Panc1 (cell line): ENCODE results near the gene ZHX3. TPM values are rescaled to one million over a fixed set of nuclear protein-coding genes. Genes with fewer than 3 reads are reported as not detected.

Source experiments
- ATAC-seq: fragments of 200-7000 bp; cut with Tn5 transposase; 2 replicates; pipeline ENCODE4 v1.9.1; 2020; ENCODE audit warnings: mild to moderate bottlenecking, moderate library complexity
- BruUV-seq: library from RNA; stranded (reverse); fragments of 400-500 nt; replicated peaks from 2 replicates; lab custom pipeline; 2021; lab: Mats Ljungman, UMichigan
- CTCF ChIA-PET: fragments of 300-600 bp; sonication (Branson Sonifier 250); formaldehyde crosslinking; loops from one replicate; lab custom pipeline; 2022; ENCODE audit warnings: antibody characterized with exemption; lab: Charles Lee
- POLR2A ChIA-PET: fragments of 300-600 bp; sonication (Branson Sonifier 250); formaldehyde crosslinking; loops from one replicate; lab custom pipeline; 2022; ENCODE audit warnings: antibody characterized with exemption; lab: Charles Lee
- DNase-seq: peaks from one replicate; pipeline ENCODE4 v3.0.0-alpha.2; 2010; ENCODE audit warnings: low read depth, low spot score
- H3K27ac ChIP-seq: 2 replicates; pipeline ENCODE4 v1.5.1; 2011; ENCODE audit warnings: mild to moderate bottlenecking, low read length, inconsistent platforms
- H3K27me3 ChIP-seq: fragments of 200-500 bp; sonication (Bioruptor generic); 2 replicates; pipeline ENCODE4 v1.6.0; 2014; ENCODE audit warnings: low read length, inconsistent platforms; ENCODE audit not compliant: control insufficient read depth, insufficient read depth
- H3K36me3 ChIP-seq: fragments of 200-500 bp; sonication (Bioruptor generic); 2 replicates; pipeline ENCODE4 v1.5.1; 2014; ENCODE audit warnings: inconsistent platforms, mild to moderate bottlenecking, low read length, moderate library complexity; ENCODE audit not compliant: control insufficient read depth, insufficient read depth
- H3K4me1 ChIP-seq: 2 replicates; pipeline ENCODE4 v1.5.1; 2011; ENCODE audit warnings: inconsistent platforms, mild to moderate bottlenecking, low read length, moderate library complexity; ENCODE audit not compliant: control insufficient read depth, insufficient read depth
- H3K4me3 ChIP-seq, 2 experiments: 2 replicates each; pipeline ENCODE4 v1.5.1; 2011 to 2012; ENCODE audit warnings: low read depth in 2 of 2, low read length in 2 of 2, mild to moderate bottlenecking in 2 of 2, inconsistent platforms in 1 of 2, moderate library complexity in 1 of 2
- H3K9me3 ChIP-seq: fragments of 200-500 bp; sonication (Bioruptor generic); 2 replicates; pipeline ENCODE4 v1.5.1; 2014; ENCODE audit warnings: low read depth, mild to moderate bottlenecking, inconsistent platforms, low read length, moderate library complexity; ENCODE audit not compliant: control insufficient read depth, insufficient read depth
- CTCF ChIP-seq: fragments of 450-650 bp; IDR thresholded peaks from 2 replicates; pipeline ENCODE4 v1.5.1; 2017; ENCODE audit warnings: mild to moderate bottlenecking
- POLR2AphosphoS5 ChIP-seq: IDR thresholded peaks from 2 replicates; pipeline ENCODE4 v1.6.1; 2012; ENCODE audit warnings: mild to moderate bottlenecking, low read depth, low read length, moderate library complexity
- REST ChIP-seq, 2 experiments: IDR thresholded peaks; 2 replicates each; pipeline ENCODE4 v1.6.1; 2011 to 2012; ENCODE audit warnings: low read depth in 2 of 2, control low read depth in 1 of 2, low read length in 1 of 2, mild to moderate bottlenecking in 1 of 2, moderate library complexity in 1 of 2; ENCODE audit not compliant: insufficient read depth in 1 of 2
- SIN3A ChIP-seq: IDR thresholded peaks from 2 replicates; pipeline ENCODE4 v1.6.1; 2012; ENCODE audit warnings: low read depth, mild to moderate bottlenecking, low read length, moderate library complexity, borderline replicate concordance; ENCODE audit not compliant: insufficient read depth
- TCF7L2 ChIP-seq: IDR thresholded peaks from 2 replicates; pipeline ENCODE4 v1.6.1; 2011; ENCODE audit warnings: mild to moderate bottlenecking, low read depth, low read length, inconsistent platforms
- in situ Hi-C: cut with HindIII; loops from 2 replicates; pipeline ENCODE4 v1.10.0; 2016; ENCODE audit warnings: low sequenced_read_pairs, low pct_unique_long_range_greater_than_20kb
- intact Hi-C: fragments of 100-400 bp; cut with micrococcal nuclease; formaldehyde crosslinking; loops from one replicate; pipeline ENCODE4 v1.10.0; 2022; ENCODE audit not compliant: unreplicated experiment
- total RNA-seq: library from RNA; stranded (reverse); gene quantifications from one replicate; pipeline ENCODE4 v1.2.1, GENCODE V29; 2021; ENCODE audit not compliant: unreplicated experiment

ZHX3 gene
- total RNA-seq, 1 experiment from 2014 or later, result 19.8 TPM

- no TSS peak for BruUV-seq
- Histone ChIP-seq H3K9me3 (no peaks in the 10 kb centered on the region), H3K4me3 (no peak overlapping the region), H3K36me3 (no peaks in the 10 kb centered on the region), H3K27ac (no peak overlapping the region), H3K4me1 (no peaks in the 10 kb centered on the region), H3K27me3 (no peaks in the 10 kb centered on the region)
- in situ Hi-C loops (no loop called here), intact Hi-C loops (no loop called here)
- TF ChIP-seq CTCF, result no peak
- no peak for TF ChIP-seq REST (IDR thresholded peaks at IDR 0.05; ENCODE audit: insufficient read depth in 1 of 2, low read depth in 2 of 2, low read length in 1 of 2)
- no peak for TF ChIP-seq TCF7L2
- no peak for TF ChIP-seq POLR2AphosphoS5
- no peak for TF ChIP-seq SIN3A
- no peak for ATAC-seq
- POLR2A ChIA-PET, result no interaction called here
- CTCF ChIA-PET, result no interaction called here
- no peak for DNase-seq
Observed at GRCh38 chr20:41228858-41229257, 88.7 kb downstream of the ZHX3 start.

GRCh38 chr20:41226426-41226825, 91.1 kb downstream of the ZHX3 start:
- Histone ChIP-seq H3K36me3 (no peaks in the 10 kb centered on the region), H3K27me3 (no peaks in the 10 kb centered on the region), H3K9me3 (no peaks in the 10 kb centered on the region), H3K4me1 (no peaks in the 10 kb centered on the region), H3K4me3 (no peak overlapping the region), H3K27ac (no peak overlapping the region)
- ATAC-seq (no peak), DNase-seq (no peak)
- no TSS peak for BruUV-seq
- ChIA-PET POLR2A (no interaction called here), CTCF (no interaction called here)
- no peak for TF ChIP-seq POLR2AphosphoS5
- no peak for TF ChIP-seq REST (IDR thresholded peaks at IDR 0.05; ENCODE audit: insufficient read depth in 1 of 2, low read depth in 2 of 2, low read length in 1 of 2)
- no peak for TF ChIP-seq TCF7L2
- no peak for TF ChIP-seq CTCF
- TF ChIP-seq SIN3A, result no peak
- intact Hi-C loops (no loop called here), in situ Hi-C loops (no loop called here)
